ENCODE data around the gene CFDP1.

GRCh38 chr16:75251280-75252048 lies 181.8 kb downstream of the CFDP1 start, which contains the start of gene BCAR1:
- TF ChIP-seq CTCF (IDR thresholded peaks at IDR 0.05; ENCODE audit: low read length) = no peak
- TF ChIP-seq EZH2phosphoT487 (IDR thresholded peaks at IDR 0.05; ENCODE audit: low read length) = no peak

All from MM.1S (cell line).